GM12891 (cell line): ENCODE data around the gene HS6ST2.
"Not testable (repeated sequence)": the region's sequence is repeated elsewhere in the genome, so short reads cannot be mapped to it uniquely, and the experiment has no call there.

Source experiments
- DNase-seq: peaks from one replicate; pipeline ENCODE4 v3.0.0; 2011; ENCODE audit warnings: low spot score; ENCODE audit not compliant: insufficient read length
- FAIRE-seq: peaks from 2 replicates; lab custom pipeline; 2011; peaks lifted over from hg19 to GRCh38; lab: Jason Lieb, UNC
- PAX5 ChIP-seq: IDR thresholded peaks from 2 replicates; pipeline ENCODE4 v1.6.1; 2011; ENCODE audit warnings: low read length, moderate library complexity, mild to moderate bottlenecking; ENCODE audit not compliant: insufficient read depth, severe bottlenecking
- POLR2A ChIP-seq: IDR thresholded peaks from 2 replicates; pipeline ENCODE4 v1.6.1; 2011; ENCODE audit warnings: low read depth, low read length, control low read depth
- POLR2AphosphoS5 ChIP-seq: IDR thresholded peaks from 2 replicates; pipeline ENCODE4 v1.6.1; 2011; ENCODE audit warnings: low read depth, low read length, control low read depth
- POU2F2 ChIP-seq: IDR thresholded peaks from 2 replicates; pipeline ENCODE4 v1.6.1; 2011; ENCODE audit warnings: low read depth, mild to moderate bottlenecking, control low read depth, low read length, moderate library complexity
- SPI1 ChIP-seq: IDR thresholded peaks from 2 replicates; pipeline ENCODE4 v1.6.1; 2011; ENCODE audit warnings: low read depth, low read length, control low read depth
- TAF1 ChIP-seq: IDR thresholded peaks from 2 replicates; pipeline ENCODE4 v1.6.1; 2011; ENCODE audit warnings: low read depth, low read length, control low read depth

HS6ST2 gene

GRCh38 chrX:132948648-132949260 lies 9.7 kb downstream of the HS6ST2 start:
- FAIRE-seq = no peak
- no peak for DNase-seq
- no peak for TF ChIP-seq POU2F2

- FAIRE-seq, DNase-seq: not testable (repeated sequence)
Measured at GRCh38 chrX:132945055-132945599, 13.3 kb downstream of the HS6ST2 start.

GRCh38 chrX:132940727-132941327 lies 17.6 kb downstream of the HS6ST2 start:
- FAIRE-seq = no peak
- no peak for DNase-seq
- TF ChIP-seq POLR2AphosphoS5 = no peak
- TF ChIP-seq TAF1 = no peak
- TF ChIP-seq PAX5 = no peak
- TF ChIP-seq POLR2A = no peak
- TF ChIP-seq SPI1 = no peak
- no peak for TF ChIP-seq POU2F2

- TF ChIP-seq POLR2AphosphoS5 = no peak
- no peak for TF ChIP-seq TAF1
- no peak for TF ChIP-seq PAX5
- no peak for TF ChIP-seq SPI1
- no peak for TF ChIP-seq POLR2A
- no peak for TF ChIP-seq POU2F2
- FAIRE-seq (no peak), DNase-seq (no peak)
Measured at GRCh38 chrX:132933170-132933569, 25.3 kb downstream of the HS6ST2 start.

GRCh38 chrX:132924426-132924825 lies 34.0 kb downstream of the HS6ST2 start:
- TF ChIP-seq PAX5 (no peak), TAF1 (no peak), POU2F2 (no peak), POLR2A (no peak), SPI1 (no peak), POLR2AphosphoS5 (no peak)
- FAIRE-seq (no peak), DNase-seq (no peak)

- TF ChIP-seq POU2F2 (no peak), PAX5 (no peak), POLR2A (no peak), SPI1 (no peak), POLR2AphosphoS5 (no peak)
- DNase-seq = no peak
- FAIRE-seq = no peak
Measured at GRCh38 chrX:132918523-132918922, 39.9 kb downstream of the HS6ST2 start.

- no peak for TF ChIP-seq PAX5
- DNase-seq = no peak
- FAIRE-seq = no peak
Measured at GRCh38 chrX:132916349-132916748, 42.1 kb downstream of the HS6ST2 start.

- no peak for DNase-seq
- TF ChIP-seq POLR2A = no peak
- TF ChIP-seq SPI1 = no peak
- TF ChIP-seq PAX5 = no peak
- no peak for TF ChIP-seq TAF1
- TF ChIP-seq POLR2AphosphoS5 = no peak
- TF ChIP-seq POU2F2 = no peak
- no peak for FAIRE-seq
Measured at GRCh38 chrX:132909643-132910042, 48.8 kb downstream of the HS6ST2 start.

- no peak for DNase-seq
- TF ChIP-seq TAF1 = no peak
- no peak for TF ChIP-seq POLR2AphosphoS5
- TF ChIP-seq POLR2A = no peak
- TF ChIP-seq SPI1 = no peak
- FAIRE-seq = no peak
Measured at GRCh38 chrX:132908891-132909290, 49.5 kb downstream of the HS6ST2 start.

- no peak for TF ChIP-seq POU2F2
- no peak for TF ChIP-seq PAX5
- no peak for TF ChIP-seq TAF1
- TF ChIP-seq SPI1 = no peak
- TF ChIP-seq POLR2AphosphoS5 = no peak
- no peak for TF ChIP-seq POLR2A
- peak; percentile 5 for FAIRE-seq
- no peak for DNase-seq
Measured at GRCh38 chrX:132900633-132901293, 57.7 kb downstream of the HS6ST2 start.
